H9 (cell line): ENCODE data around the gene PLEKHN1. TPM values are rescaled to one million over a fixed set of nuclear protein-coding genes. Genes with fewer than 3 reads are reported as not detected.

Experiments
- DNase-seq: peaks from one replicate; pipeline ENCODE4 v3.0.0-alpha.2; 2017
- H2AFZ ChIP-seq: one replicate; pipeline ENCODE4 v1.6.1; 2013; ENCODE audit warnings: mild to moderate bottlenecking, low read length, control low read depth, moderate library complexity
- H2AK5ac ChIP-seq: 2 replicates; pipeline ENCODE4 v1.6.1; 2013; ENCODE audit warnings: low read length, control low read depth, mixed read lengths; ENCODE audit not compliant: insufficient read length
- H2BK120ac ChIP-seq: one replicate; pipeline ENCODE4 v1.6.1; 2013; ENCODE audit warnings: low read depth, mild to moderate bottlenecking, low read length, control low read depth, inconsistent platforms; ENCODE audit not compliant: poor library complexity, severe bottlenecking
- H2BK12ac ChIP-seq: 2 replicates; pipeline ENCODE4 v1.6.1; 2013; ENCODE audit warnings: low read length, control low read depth, mixed read lengths, low read depth; ENCODE audit not compliant: insufficient read length
- H2BK15ac ChIP-seq: 2 replicates; pipeline ENCODE4 v1.6.1; 2013; ENCODE audit warnings: low read depth, low read length, control low read depth
- H2BK20ac ChIP-seq: one replicate; pipeline ENCODE4 v1.6.1; 2013; ENCODE audit warnings: low read depth, mild to moderate bottlenecking, low read length, control low read depth, inconsistent platforms; ENCODE audit not compliant: poor library complexity, severe bottlenecking
- H2BK5ac ChIP-seq: 2 replicates; pipeline ENCODE4 v1.6.1; 2013; ENCODE audit warnings: low read length, control low read depth, mixed read lengths; ENCODE audit not compliant: insufficient read length
- H3K14ac ChIP-seq: 2 replicates; pipeline ENCODE4 v1.6.1; 2013; ENCODE audit warnings: low read length, control low read depth; ENCODE audit not compliant: insufficient read depth
- H3K18ac ChIP-seq: 2 replicates; pipeline ENCODE4 v1.6.1; 2013; ENCODE audit warnings: low read depth, mild to moderate bottlenecking, mixed read lengths, low read length, control low read depth; ENCODE audit not compliant: insufficient read length
- H3K23ac ChIP-seq: 2 replicates; pipeline ENCODE4 v1.6.1; 2013; ENCODE audit warnings: low read length, control low read depth, mixed read lengths, low read depth; ENCODE audit not compliant: insufficient read length
- H3K23me2 ChIP-seq: 2 replicates; pipeline ENCODE4 v1.6.1; 2013; ENCODE audit warnings: low read depth, mild to moderate bottlenecking, mixed read lengths, low read length, control low read depth; ENCODE audit not compliant: insufficient read length, poor library complexity, severe bottlenecking
- H3K27ac ChIP-seq: 2 replicates; pipeline ENCODE4 v1.5.1; 2013; ENCODE audit warnings: low read length, control low read depth, mixed read lengths, low read depth; ENCODE audit not compliant: insufficient read length
- H3K27me3 ChIP-seq: 2 replicates; pipeline ENCODE4 v1.6.1; 2013; ENCODE audit warnings: low read length, control low read depth, inconsistent platforms; ENCODE audit not compliant: insufficient read depth
- H3K4ac ChIP-seq: 2 replicates; pipeline ENCODE4 v1.6.1; 2013; ENCODE audit warnings: low read depth, mild to moderate bottlenecking, control low read depth, inconsistent platforms, low read length, moderate library complexity
- H3K4me1 ChIP-seq: 2 replicates; pipeline ENCODE4 v1.6.1; 2013; ENCODE audit warnings: low read length, control low read depth, inconsistent platforms; ENCODE audit not compliant: insufficient read depth
- H3K4me2 ChIP-seq: 2 replicates; pipeline ENCODE4 v1.6.1; 2013; ENCODE audit warnings: low read length, control low read depth, mixed read lengths; ENCODE audit not compliant: insufficient read length, insufficient read depth
- H3K56ac ChIP-seq: 2 replicates; pipeline ENCODE4 v1.6.1; 2013; ENCODE audit warnings: low read depth, mild to moderate bottlenecking, mixed read lengths, low read length, control low read depth; ENCODE audit not compliant: insufficient read length
- H3K79me1 ChIP-seq: 2 replicates; pipeline ENCODE4 v1.6.1; 2013; ENCODE audit warnings: low read depth, mild to moderate bottlenecking, moderate library complexity, low read length, control low read depth, inconsistent platforms; ENCODE audit not compliant: insufficient read depth, poor library complexity, severe bottlenecking
- H3K79me2 ChIP-seq: 2 replicates; pipeline ENCODE4 v1.6.1; 2013; ENCODE audit warnings: low read length, control low read depth, inconsistent platforms; ENCODE audit not compliant: insufficient read depth
- H3K9ac ChIP-seq: 2 replicates; pipeline ENCODE4 v1.6.1; 2013; ENCODE audit warnings: low read length, control low read depth, mixed read lengths; ENCODE audit not compliant: insufficient read length; ENCODE audit errors: extremely low read depth
- H3K9me3 ChIP-seq: one replicate; pipeline ENCODE4 v1.6.1; 2013; ENCODE audit warnings: low read depth, low read length, inconsistent platforms; ENCODE audit not compliant: control insufficient read depth
- H3T11ph ChIP-seq: one replicate; pipeline ENCODE4 v1.6.1; 2013; ENCODE audit warnings: mild to moderate bottlenecking, low read length, control low read depth, inconsistent platforms
- H4K20me1 ChIP-seq: one replicate; pipeline ENCODE4 v1.6.1; 2013; ENCODE audit not compliant: control insufficient read depth, insufficient read length, insufficient read depth
- H4K5ac ChIP-seq: 2 replicates; pipeline ENCODE4 v1.6.1; 2013; ENCODE audit warnings: low read depth, mild to moderate bottlenecking, mixed read lengths, low read length, control low read depth; ENCODE audit not compliant: insufficient read length
- H4K8ac ChIP-seq: replicated peaks from 2 replicates; pipeline ENCODE4 v1.6.1; 2013; ENCODE audit warnings: low read length, control low read depth, mixed read lengths, low read depth; ENCODE audit not compliant: insufficient read length
- H4K91ac ChIP-seq: 2 replicates; pipeline ENCODE4 v1.6.1; 2013; ENCODE audit warnings: low read depth, mild to moderate bottlenecking, moderate library complexity, mixed read lengths, low read length, control low read depth; ENCODE audit not compliant: insufficient read length
- H3K27ac Mint-ChIP-seq, 3 experiments: 2 replicates in 2 of 3; 3 replicates in 1 of 3; pipeline ENCODE4 v1.8.0; 2020 to 2021; ENCODE audit warnings: mixed read lengths in 3 of 3, mild to moderate bottlenecking in 1 of 3, moderate library complexity in 1 of 3
- H3K27me3 Mint-ChIP-seq: 2 replicates; pipeline ENCODE4 v1.8.0; 2021; ENCODE audit warnings: low read depth, mild to moderate bottlenecking, moderate library complexity, mixed read lengths
- H3K36me3 Mint-ChIP-seq, 3 experiments: 2 replicates in 2 of 3; 3 replicates in 1 of 3; pipeline ENCODE4 v1.8.0; 2020 to 2021; ENCODE audit warnings: low read depth in 3 of 3, mixed read lengths in 3 of 3; ENCODE audit not compliant: insufficient read depth in 1 of 3
- H3K4me1 Mint-ChIP-seq, 2 experiments: 2 replicates each; pipeline ENCODE4 v1.8.0; 2020; ENCODE audit warnings: mixed read lengths in 2 of 2
- H3K4me3 Mint-ChIP-seq, 2 experiments: 2 replicates in 1 of 2; 3 replicates in 1 of 2; pipeline ENCODE4 v1.8.0; 2020 to 2021; ENCODE audit warnings: mild to moderate bottlenecking in 2 of 2, mixed read lengths in 2 of 2, moderate library complexity in 1 of 2
- H3K9me3 Mint-ChIP-seq, 2 experiments: 2 replicates in 1 of 2; 3 replicates in 1 of 2; pipeline ENCODE4 v1.8.0; 2020; ENCODE audit warnings: mild to moderate bottlenecking in 2 of 2, mixed read lengths in 2 of 2, moderate library complexity in 1 of 2
- WGBS: extraction: QIAGEN DNeasy Blood & Tissue Kit; methylation state at CpG from one replicate; pipeline ENCODE4 v1.1.7; 2013; ENCODE audit warnings: missing lambda C conversion rate, low lambda C conversion rate, mixed read lengths; ENCODE audit not compliant: insufficient read length; ENCODE audit errors: extremely low coverage; 5-methylcytosine and 5-hydroxymethylcytosine counted together
- total RNA-seq: library from RNA; stranded (reverse); gene quantifications from 2 replicates; pipeline ENCODE4 v1.2.1, GENCODE V29; 2021
- TF ChIP-seq, protein P1 (sequence below): fragments of 200-600 bp; sonication (generic); conservative IDR thresholded peaks from 3 replicates; pipeline ENCODE4 v1.8.0; 2021; ENCODE audit warnings: antibody characterized with exemption, mild to moderate bottlenecking

Gene PLEKHN1
- total RNA-seq, 1 experiment from 2014 or later: 3.0 TPM

DNA sequence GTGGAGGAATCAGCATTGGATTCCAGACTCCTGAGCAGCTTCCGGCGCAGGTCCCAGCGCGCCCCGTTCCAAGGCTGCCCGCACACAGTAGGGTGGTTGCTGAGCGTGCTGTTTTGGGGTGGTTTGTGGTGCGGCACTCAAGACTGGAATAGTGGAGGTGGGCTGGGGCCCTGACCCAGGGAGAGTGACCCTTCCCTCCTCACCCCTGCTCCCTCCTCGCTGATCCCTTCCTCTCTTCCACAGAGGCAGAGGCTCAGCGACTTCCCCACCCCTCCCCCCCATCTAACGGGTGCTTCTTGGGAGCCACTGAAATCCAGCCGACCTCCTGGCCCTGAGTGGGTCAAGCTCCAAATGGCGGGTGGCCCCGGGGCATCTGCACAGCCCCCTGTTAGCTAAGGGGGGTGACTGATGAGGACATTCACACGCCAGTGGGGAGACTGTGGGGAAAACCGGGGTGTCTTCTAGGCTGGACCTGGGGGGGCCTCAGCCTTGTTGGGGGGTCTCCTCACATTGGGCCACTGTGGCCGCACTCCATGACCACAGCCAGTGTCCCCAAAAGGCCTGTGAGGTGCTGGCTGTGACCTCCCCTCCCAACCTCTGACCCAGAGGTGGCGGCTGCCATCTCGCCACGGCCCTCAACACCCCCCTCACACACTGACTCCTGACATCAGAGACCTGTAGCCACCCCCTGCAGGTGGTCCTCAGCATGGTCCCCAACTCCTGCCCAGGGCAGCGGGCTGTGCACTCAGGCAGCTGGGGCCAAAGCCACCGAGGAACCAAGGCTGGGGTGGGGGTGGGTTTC, 37.5 kb downstream of the PLEKHN1 start:
- no peaks in the 10 kb centered on the region for H3K36me3 Mint-ChIP-seq
- no peak overlapping the region for H2BK120ac ChIP-seq
- H3K18ac ChIP-seq: no peak overlapping the region
- H4K20me1 ChIP-seq: no peaks in the 10 kb centered on the region
- H3K79me1 ChIP-seq: no peaks in the 10 kb centered on the region
- H3K14ac ChIP-seq: no peak overlapping the region
- no peak overlapping the region for H2BK15ac ChIP-seq
- H3K9ac ChIP-seq: no peak overlapping the region
- H2BK5ac ChIP-seq: no peak overlapping the region
- H3K4me3 Mint-ChIP-seq: no peak overlapping the region; a peak in 1 of 5 replicates
- H2BK12ac ChIP-seq: no peak overlapping the region
- peaks cover 18% of the 10 kb centered on the region; the same call in 1 of the 2 replicates for H3K27me3 ChIP-seq
- no peaks in the 10 kb centered on the region for H3K79me2 ChIP-seq
- H3K27me3 Mint-ChIP-seq: peaks cover 76% of the 10 kb centered on the region
- no peaks in the 10 kb centered on the region for H3K9me3 Mint-ChIP-seq
- peaks cover 13% of the 10 kb centered on the region for H3K23me2 ChIP-seq
- no peak overlapping the region for H3K27ac ChIP-seq
- no peak overlapping the region for H3T11ph ChIP-seq
- H3K23ac ChIP-seq: no peak overlapping the region
- H3K56ac ChIP-seq: no peak overlapping the region
- H3K4me1 ChIP-seq: no peaks in the 10 kb centered on the region
- H2AFZ ChIP-seq: no peak overlapping the region
- no peak overlapping the region for H4K8ac ChIP-seq
- peak; percentile 29 for DNase-seq
- H2BK20ac ChIP-seq: no peak overlapping the region
- H3K4ac ChIP-seq: no peak overlapping the region
- TF ChIP-seq, protein P1, sequence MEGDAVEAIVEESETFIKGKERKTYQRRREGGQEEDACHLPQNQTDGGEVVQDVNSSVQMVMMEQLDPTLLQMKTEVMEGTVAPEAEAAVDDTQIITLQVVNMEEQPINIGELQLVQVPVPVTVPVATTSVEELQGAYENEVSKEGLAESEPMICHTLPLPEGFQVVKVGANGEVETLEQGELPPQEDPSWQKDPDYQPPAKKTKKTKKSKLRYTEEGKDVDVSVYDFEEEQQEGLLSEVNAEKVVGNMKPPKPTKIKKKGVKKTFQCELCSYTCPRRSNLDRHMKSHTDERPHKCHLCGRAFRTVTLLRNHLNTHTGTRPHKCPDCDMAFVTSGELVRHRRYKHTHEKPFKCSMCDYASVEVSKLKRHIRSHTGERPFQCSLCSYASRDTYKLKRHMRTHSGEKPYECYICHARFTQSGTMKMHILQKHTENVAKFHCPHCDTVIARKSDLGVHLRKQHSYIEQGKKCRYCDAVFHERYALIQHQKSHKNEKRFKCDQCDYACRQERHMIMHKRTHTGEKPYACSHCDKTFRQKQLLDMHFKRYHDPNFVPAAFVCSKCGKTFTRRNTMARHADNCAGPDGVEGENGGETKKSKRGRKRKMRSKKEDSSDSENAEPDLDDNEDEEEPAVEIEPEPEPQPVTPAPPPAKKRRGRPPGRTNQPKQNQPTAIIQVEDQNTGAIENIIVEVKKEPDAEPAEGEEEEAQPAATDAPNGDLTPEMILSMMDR: no peak
- no CpG with 5 or more reads among the region's 22 CpGs for WGBS
- H2AK5ac ChIP-seq: no peak overlapping the region
- no peak overlapping the region for H4K91ac ChIP-seq
- no peak overlapping the region for H4K5ac ChIP-seq
- H3K9me3 ChIP-seq: no peaks in the 10 kb centered on the region
- H3K4me2 ChIP-seq: no peak overlapping the region
- H3K27ac Mint-ChIP-seq: no peak overlapping the region
- H3K4me1 Mint-ChIP-seq: peaks cover 13 to 30% of the 10 kb centered on the region in 2 experiments
